ENCODE data around the gene PLIN4. TPM values are rescaled to one million over a fixed set of nuclear protein-coding genes. Genes with fewer than 3 reads are reported as not detected.

PLIN4 gene
- total RNA-seq, 1 donor from 2014 or later, result 69.5 TPM

GRCh38 chr19:4452230-4452990 lies 65.9 kb downstream of the PLIN4 start:
- H3K9me3 ChIP-seq, result no peaks in the 10 kb centered on the region
- no peak overlapping the region for H3K4me3 ChIP-seq
- no peak overlapping the region for H3K27ac ChIP-seq
- intact Hi-C loops (cut with DNase I), result no loop called here
- no peak for TF ChIP-seq POLR2A (IDR thresholded peaks at IDR 0.05)
- TF ChIP-seq CTCF (IDR thresholded peaks at IDR 0.05), result no peak
- no peak for TF ChIP-seq POLR2AphosphoS5 (IDR thresholded peaks at IDR 0.05; ENCODE audit: insufficient read depth in 1 of 2, low read depth in 1 of 2)
- no peaks in the 10 kb centered on the region for H3K27me3 ChIP-seq
- DNase-seq (ENCODE audit: extremely low spot score in 2 of 2), result no peak
- peaks cover 44% of the 10 kb centered on the region for H3K4me1 ChIP-seq
- H3K36me3 ChIP-seq, result peaks cover 0 to 44% of the 10 kb centered on the region in 2 donors

Other genes with a start within 250 kb of the PLIN4 start
- not detected for gene SHD, start 239.2 kb downstream of the PLIN4 start, total RNA-seq
- not detected for gene TMIGD2, start 216.1 kb downstream of the PLIN4 start, total RNA-seq
- 1.7 TPM for gene FSD1, start 213.9 kb downstream of the PLIN4 start, total RNA-seq
- gene STAP2, start 179.7 kb downstream of the PLIN4 start, total RNA-seq, result 29.2 TPM
- gene MPND, start 174.9 kb downstream of the PLIN4 start, total RNA-seq, result 10.1 TPM
- gene SH3GL1, start 117.9 kb downstream of the PLIN4 start, total RNA-seq, result 65.6 TPM
- gene CHAF1A, start 115.8 kb downstream of the PLIN4 start, total RNA-seq, result 21.4 TPM
- gene UBXN6, start 60.7 kb downstream of the PLIN4 start, total RNA-seq, result 147 TPM
- 33.1 TPM for gene HDGFL2, start 46.2 kb downstream of the PLIN4 start, total RNA-seq
- gene PLIN5, start 16.7 kb upstream of the PLIN4 start, total RNA-seq, result 8.8 TPM
- gene LRG1, start 21.6 kb upstream of the PLIN4 start, total RNA-seq, result 6.9 TPM
- gene SEMA6B, start 41.2 kb upstream of the PLIN4 start, total RNA-seq, result 8.3 TPM
- gene TNFAIP8L1, start 121.0 kb upstream of the PLIN4 start, total RNA-seq, result 13.0 TPM
- 33.4 TPM for gene MYDGF, start 151.9 kb upstream of the PLIN4 start, total RNA-seq
- gene DPP9, start 205.4 kb upstream of the PLIN4 start, total RNA-seq, result 53.8 TPM

Data from vagina (tissue), 2 donors.